NCI-H2081 (cell line): ENCODE results near the gene TPPP2.

Experiments
- DNase-seq, 2 experiments: peaks; one replicate each; lab custom pipeline; 2025; lab: John Stamatoyannopoulos, UW

The TPPP2 gene

DNA sequence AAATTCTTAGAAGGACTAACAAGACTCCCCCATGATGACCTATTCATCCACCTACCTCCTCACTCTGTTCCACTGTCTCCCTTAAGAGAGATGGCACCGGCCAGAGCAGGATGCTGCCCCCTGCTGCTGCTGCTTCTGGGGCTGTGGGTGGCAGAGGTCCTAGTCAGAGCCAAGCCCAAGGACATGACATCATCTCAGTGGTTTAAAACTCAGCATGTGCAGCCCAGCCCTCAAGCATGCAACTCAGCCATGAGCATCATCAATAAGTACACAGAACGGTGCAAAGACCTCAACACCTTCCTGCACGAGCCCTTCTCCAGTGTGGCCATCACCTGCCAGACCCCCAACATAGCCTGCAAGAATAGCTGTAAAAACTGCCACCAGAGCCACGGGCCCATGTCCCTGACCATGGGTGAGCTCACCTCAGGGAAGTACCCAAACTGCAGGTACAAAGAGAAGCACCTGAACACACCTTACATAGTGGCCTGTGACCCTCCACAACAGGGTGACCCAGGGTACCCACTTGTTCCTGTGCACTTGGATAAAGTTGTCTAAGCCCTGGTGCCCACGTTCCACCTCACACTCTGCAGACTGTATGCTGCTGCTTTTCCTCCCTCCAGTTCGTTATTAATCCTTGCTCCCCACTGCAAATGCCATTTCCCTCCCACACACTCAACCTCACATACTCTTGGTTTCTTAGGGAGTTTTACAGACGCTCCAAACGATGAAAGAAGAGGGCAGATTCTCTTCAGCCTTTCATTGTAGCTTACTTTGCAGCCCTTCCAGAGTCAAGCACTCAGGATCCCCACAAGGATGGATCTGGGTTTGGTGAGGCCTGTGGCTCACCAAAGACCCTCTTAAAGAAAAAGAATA lies 28.0 kb downstream of the TPPP2 start, which contains the start of gene RNASE8:
Gene RNASE8 (plus strand): TSS at position 20 of the 873 bp plus-strand sequence. CDS start 71 bp downstream, at position 91.
- DNase-seq: no peak

DNA sequence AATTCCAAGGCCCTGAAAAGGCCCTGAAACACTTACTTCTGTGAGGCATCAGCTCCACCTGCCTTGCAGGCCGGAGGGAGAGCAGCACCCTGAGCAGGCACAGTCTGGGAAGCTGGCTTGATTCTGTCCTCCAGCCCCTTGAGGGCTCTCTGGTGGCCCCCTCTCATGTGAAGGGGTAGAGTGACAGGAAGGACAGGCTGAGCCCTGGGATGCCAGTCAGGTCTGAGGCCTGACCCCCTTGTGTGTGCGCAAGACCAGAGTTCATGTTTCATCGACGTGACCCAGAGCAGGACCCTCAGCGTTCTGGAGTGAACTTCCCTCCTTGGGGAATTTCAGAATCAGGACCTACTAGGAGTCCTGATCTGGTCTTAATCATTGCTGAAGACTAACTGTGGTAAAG lies 28.9 kb downstream of the TPPP2 start:
- no peak for DNase-seq

DNA sequence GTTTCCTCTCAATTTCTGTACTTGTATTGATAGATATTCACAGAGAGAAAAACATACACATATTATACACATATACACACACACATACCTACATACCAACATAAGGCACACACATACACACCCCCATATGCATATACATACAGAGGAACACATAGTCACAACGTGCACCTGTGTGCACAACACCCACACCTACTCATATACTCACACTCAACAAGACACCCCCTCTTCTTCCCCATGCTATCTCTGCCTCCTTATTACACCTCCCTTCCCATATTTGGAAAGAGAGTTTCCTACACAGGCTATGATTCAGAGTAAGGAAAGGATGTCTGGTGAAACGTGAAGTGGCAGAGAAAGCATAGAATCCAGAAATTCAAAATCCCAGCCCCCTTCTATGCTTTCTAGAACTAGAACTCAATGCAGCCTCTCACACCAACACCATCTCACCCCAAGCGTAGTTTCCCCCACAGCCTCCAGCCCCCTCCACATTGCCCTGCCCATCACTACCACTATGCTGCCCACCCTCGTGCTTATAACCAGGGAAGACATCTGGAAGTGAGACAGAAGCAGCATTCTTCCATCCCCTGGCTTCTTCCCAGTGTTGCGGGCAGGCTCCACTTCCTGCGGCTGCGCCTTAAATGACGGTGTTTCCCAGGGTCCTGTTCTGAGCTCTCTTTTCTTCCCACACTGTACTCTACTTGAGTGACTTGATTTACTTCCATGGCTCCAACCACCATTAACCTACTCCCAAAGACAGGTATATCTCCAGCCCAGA lies 30.0 kb downstream of the TPPP2 start:
- DNase-seq: no peak

- no peak for DNase-seq
These were observed 30.8 kb downstream of the TPPP2 start for GRCh38 chr14:21060614-21061346.

- no peak for DNase-seq
These were observed 31.3 kb downstream of the TPPP2 start for GRCh38 chr14:21061347-21061668.

DNA sequence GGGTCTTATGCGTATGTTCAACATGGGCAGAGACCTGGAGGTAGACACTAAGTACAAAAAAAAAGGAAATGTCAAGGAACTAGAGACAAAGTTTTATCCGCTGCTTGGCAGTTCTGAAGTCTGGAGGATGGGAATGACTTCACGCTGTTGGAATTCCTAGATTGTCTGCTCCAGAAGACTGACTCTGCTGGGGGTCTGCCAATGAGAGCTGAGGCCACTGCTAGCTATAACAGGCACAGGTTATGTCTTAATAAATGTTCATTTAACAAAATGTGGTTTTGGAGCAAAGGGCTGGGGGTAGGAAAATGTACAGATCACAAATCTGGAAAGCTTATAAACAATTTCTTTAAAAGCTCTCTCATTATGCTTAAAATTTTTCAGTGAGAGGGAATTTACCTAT lies 33.5 kb downstream of the TPPP2 start:
- no peak for DNase-seq

DNA sequence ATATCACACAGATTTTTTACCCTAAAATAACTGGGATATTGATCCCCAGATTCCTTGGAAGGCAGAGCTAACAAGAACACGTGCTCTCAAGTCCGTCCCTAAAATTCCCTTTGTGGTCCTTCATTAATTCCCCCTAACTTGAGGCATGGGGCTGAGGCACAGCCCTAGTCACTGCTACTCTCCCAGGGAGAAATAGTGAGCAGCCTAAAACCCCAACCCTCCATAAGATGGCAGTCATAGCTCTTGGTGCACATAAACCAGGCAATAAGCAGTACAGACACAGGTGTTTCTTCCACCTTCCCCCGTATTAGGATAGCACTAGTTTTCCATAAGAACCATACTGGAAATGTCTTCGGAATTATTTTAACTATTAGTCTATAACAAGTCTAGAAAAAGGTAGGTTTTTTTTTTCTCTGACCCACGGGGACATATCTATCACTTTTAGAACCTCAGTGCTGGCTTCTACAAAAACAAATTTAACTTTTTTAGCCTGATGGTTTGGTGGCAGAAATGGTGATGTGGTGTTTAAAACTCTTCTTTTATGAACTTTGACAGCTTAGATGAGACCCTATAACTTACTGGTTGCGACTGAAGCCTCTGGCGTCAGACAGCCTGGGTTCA lies 37.0 kb downstream of the TPPP2 start:
- peak; percentile 27 to 31 for DNase-seq

DNA sequence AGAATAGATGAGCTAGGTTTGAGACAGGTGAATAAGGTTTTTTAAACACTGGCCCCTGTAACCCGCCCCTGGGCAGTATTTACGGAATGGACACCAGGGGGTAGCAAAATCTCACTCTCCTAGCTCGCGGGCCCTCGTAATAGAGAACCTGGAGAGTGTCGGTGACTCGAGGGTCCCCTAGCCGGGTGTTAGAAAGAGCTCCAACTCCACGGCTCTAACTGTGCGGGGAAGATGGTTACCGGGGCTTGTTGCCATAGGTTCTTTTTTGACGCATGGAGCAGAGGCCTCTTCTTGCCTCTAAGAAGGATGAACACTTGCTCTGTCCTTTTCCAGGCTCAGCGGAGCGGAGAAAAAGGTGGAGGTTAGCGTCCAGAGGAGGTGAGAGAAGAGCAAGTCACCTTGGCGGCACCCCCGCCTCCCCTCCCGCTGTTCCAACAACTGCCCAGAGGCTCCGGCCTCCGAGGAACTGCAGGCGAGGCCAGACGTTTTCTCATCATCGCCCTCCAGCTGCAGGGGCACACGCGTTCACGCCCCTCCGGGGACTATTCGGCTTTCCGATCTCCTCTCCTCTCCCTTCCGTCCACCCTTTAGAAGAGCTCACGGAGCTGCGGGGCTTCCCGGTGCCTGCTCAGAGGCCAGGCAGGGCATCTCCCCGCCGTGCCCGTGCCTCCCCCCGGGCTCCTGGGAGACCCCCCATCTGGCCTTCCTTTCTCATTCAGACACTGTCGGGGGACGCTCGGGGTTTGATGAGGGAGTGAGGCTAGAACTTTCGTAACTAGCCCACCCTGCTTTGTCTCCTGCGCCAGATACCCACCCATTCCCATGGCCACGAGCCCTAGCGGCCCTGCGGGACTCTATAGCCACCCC lies 38.7 kb downstream of the TPPP2 start:
- peak; percentile 68 to 72 for DNase-seq

DNA sequence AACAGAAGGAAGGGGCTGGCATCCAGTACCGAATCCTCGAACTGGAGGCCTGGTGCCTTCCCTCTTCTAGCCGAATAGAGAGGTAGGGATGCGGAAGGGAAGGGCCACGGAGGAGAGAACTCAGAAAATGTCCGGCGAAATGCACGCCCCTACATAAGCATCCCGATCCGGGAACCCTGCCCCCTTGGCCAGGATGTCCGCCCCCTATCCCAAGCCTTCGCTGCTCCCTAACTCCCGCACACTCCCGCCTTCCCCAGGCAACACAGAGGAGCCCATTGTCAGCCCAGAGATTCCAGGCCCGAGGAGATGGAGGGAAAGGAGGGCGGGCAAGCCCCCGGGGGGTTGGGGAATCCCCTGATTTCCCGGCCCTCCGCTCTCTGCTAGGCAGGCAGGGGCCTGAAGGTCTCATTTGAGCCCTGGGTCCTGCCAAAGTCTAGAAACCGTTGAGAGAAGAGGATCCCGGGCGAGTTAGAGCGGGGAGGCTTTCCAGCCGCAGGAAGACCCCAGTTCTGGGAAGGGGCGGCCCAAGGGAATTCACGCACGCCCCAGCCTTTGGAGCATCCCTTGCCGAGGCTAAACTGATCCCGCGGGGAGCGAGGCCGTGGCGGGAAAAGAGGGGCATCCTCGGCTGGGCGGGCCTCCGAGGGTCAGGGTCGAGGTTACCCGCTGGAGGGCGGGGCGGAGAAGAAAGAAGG lies 39.5 kb downstream of the TPPP2 start:
- DNase-seq: no peak

DNA sequence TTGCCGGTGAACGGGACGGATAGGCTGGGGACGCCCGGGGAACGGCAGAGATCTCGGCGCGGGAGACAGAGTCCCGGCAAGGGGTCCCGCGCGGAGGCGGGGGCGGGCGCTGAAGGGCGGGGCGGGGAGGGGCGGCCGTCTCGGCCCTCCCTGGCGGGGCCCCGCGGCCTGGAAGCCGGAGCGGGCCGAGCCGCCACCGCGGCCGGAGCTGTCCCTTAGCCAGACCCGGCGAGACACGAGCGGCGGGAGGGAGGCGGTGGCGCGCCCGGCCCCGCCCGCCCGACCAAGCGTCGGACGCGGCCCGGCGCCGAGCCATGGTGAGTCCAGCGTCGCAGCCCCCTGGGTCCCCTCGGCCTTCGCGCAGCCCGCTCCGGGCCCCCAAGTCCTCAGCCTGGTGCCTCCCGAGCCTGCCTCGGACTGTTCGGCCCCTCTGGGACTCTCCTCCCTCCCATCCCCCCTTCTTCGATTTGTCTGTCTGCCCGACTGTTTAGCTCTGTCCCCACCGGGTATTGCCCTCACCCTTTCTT lies 40.1 kb downstream of the TPPP2 start, which contains the start of gene ARHGEF40:
Gene ARHGEF40 (plus strand): TSS at position 222 of the 527 bp plus-strand sequence. CDS start 93 bp downstream, at position 315.
- DNase-seq: peak in 1 of 2 experiments; percentile 31

DNA sequence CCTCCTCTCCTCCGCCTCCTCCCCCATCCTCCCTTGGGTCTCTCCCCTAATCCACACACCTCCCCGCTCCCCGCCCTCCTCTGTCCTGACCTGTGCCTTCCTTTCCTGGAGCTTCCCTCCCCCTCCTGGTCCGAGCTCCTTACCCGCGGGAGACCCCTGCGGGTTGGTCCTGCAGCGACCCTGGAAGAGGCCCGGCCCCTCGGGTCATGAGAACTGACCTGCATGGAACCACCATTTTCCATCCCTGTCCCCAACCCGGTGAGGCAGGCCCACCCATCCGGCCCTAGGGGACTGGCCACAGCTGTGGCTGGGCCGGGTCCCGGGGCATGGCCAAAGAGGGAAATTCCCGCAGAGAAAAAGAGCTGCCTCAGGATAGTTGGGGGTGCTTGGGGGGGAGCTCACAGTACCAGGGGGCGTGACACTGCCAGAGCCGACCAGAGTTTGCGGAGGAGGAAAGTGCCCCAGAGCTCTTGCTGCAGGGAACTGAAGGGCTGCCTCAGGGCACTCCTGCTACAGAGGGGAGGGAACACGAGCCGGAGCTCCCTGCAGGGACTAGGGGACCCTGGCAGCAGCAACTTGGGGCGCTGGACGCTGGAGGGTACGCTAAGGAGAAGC lies 40.7 kb downstream of the TPPP2 start:
- no peak for DNase-seq

DNA sequence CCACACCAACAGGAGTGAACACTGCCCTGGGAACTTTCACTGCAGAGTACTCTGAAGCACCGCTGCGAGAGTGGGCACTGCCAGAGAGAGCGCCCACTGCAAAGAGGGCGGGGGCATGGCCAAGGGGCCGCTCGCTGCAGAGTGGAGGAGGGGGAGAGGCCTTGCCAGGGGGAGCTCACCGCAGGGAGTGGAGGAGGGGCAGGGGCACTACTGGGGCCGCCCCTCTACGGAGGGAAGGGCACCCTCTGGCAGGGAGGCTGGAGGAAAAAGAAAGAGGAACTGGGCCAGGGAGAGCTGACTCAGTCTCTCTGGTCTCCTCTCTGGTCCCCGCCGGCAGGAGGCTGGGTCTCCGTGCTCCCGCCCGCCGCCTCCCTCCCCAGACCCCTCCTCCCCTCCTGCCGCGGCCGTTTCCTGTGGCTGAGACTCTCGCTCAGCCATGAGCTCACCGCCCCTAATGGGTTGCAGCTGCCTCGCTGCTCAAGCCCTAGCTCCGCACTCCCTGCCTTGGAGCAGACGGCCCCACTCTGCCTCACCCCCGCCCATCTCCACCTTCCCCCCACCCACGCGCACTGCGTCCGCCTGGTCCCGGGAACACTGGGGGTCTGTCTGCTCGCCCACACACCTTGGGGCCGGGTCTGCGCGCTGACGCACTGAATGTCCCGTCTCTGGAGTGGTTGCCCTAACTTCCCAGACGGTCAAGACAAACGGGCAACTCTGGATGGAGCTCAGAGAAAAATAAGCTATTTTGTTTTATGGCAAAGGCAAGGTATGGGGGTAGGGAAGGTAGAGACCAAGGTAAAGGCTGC lies 41.4 kb downstream of the TPPP2 start:
- peak; percentile 86 to 90 for DNase-seq

DNA sequence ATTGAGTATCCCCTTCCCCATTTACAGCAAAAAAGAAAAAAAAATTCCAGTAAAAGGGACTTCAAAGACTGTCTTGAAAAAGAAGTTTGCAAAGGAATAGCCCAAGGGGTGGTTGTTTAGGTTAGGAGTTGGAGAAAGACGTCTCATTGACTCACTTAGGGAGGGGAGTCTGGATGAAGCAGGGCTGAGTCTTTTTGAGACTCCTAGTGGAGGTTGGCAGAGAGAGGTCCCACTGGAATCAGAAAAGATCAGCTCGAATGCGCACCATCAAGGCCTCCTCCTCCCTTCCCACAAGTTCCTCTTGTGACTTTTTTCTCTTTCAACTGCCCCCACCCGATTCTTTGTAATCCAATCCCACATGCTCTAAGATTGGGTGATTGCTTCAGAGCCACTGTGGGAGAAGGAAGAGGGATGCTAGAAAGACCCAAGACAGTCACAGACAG lies 42.0 kb downstream of the TPPP2 start:
- no peak for DNase-seq

DNA sequence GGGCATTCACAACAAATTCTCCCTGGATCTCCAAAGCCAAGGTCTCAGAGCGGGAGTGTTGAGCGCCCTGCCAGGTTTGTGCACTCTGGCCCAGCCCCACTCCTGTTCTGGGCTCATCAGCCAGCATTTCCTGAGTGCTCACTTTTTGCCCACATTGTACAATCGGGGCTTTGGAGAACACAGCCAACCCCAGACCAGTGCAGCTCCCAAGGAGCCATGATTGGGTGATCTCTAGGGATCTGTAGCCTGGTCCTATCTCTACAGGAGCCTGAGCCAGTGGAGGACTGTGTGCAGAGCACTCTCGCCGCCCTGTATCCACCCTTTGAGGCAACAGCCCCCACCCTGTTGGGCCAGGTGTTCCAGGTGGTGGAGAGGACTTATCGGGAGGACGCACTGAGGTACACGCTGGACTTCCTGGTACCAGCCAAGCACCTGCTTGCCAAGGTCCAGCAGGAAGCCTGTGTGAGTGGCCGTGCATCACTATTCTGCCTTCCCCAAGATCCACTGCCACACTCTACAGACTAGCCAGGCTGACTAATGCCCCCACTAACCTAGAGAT lies 42.8 kb downstream of the TPPP2 start:
- no peak for DNase-seq

DNA sequence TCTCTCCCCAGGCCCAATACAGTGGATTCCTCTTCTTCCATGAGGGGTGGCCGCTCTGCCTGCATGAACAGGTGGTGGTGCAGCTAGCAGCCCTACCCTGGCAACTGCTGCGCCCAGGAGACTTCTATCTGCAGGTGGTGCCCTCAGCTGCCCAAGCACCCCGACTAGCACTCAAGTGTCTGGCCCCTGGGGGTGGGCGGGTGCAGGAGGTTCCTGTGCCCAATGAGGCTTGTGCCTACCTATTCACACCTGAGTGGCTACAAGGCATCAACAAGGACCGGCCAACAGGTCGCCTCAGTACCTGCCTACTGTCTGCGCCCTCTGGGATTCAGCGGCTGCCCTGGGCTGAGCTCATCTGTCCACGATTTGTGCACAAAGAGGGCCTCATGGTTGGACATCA lies 43.9 kb downstream of the TPPP2 start:
- DNase-seq: no peak

DNA sequence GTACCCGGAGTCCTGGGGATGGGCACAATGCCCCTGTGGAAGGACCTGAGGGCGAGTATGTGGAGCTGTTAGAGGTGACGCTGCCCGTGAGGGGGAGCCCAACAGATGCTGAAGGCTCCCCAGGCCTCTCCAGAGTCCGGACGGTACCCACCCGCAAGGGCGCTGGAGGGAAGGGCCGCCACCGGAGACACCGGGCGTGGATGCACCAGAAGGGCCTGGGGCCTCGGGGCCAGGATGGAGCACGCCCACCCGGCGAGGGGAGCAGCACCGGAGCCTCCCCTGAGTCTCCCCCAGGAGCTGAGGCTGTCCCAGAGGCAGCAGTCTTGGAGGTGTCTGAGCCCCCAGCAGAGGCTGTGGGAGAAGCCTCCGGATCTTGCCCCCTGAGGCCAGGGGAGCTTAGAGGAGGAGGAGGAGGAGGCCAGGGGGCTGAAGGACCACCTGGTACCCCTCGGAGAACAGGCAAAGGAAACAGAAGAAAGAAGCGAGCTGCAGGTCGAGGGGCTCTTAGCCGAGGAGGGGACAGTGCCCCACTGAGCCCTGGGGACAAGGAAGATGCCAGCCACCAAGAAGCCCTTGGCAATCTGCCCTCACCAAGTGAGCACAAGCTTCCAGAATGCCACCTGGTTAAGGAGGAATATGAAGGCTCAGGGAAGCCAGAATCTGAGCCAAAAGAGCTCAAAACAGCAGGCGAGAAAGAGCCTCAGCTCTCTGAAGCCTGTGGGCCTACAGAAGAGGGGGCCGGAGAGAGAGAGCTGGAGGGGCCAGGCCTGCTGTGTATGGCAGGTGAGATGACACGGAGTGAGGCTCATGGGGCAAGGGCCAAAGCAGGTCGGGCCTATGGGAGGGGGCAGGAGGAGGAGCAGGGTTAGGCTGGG lies 44.6 kb downstream of the TPPP2 start:
- no peak for DNase-seq

- no peak for DNase-seq
These were observed 45.9 kb downstream of the TPPP2 start for GRCh38 chr14:21075719-21076437.
